Panc1 (cell line): ENCODE results near the gene RBM19. TPM values are rescaled to one million over a fixed set of nuclear protein-coding genes. Genes with fewer than 3 reads are reported as not detected.

Experiments used
- ATAC-seq: fragments of 200-7000 bp; cut with Tn5 transposase; 2 replicates; pipeline ENCODE4 v1.9.1; 2020; ENCODE audit warnings: mild to moderate bottlenecking, moderate library complexity
- BruUV-seq: library from RNA; stranded (reverse); fragments of 400-500 nt; replicated peaks from 2 replicates; lab custom pipeline; 2021; lab: Mats Ljungman, UMichigan
- CTCF ChIA-PET: fragments of 300-600 bp; sonication (Branson Sonifier 250); formaldehyde crosslinking; loops from one replicate; lab custom pipeline; 2022; ENCODE audit warnings: antibody characterized with exemption; lab: Charles Lee
- POLR2A ChIA-PET: fragments of 300-600 bp; sonication (Branson Sonifier 250); formaldehyde crosslinking; loops from one replicate; lab custom pipeline; 2022; ENCODE audit warnings: antibody characterized with exemption; lab: Charles Lee
- DNase-seq: peaks from one replicate; pipeline ENCODE4 v3.0.0-alpha.2; 2010; ENCODE audit warnings: low read depth, low spot score
- H3K27ac ChIP-seq: 2 replicates; pipeline ENCODE4 v1.5.1; 2011; ENCODE audit warnings: mild to moderate bottlenecking, low read length, inconsistent platforms
- H3K27me3 ChIP-seq: fragments of 200-500 bp; sonication (Bioruptor generic); 2 replicates; pipeline ENCODE4 v1.6.0; 2014; ENCODE audit warnings: low read length, inconsistent platforms; ENCODE audit not compliant: control insufficient read depth, insufficient read depth
- H3K36me3 ChIP-seq: fragments of 200-500 bp; sonication (Bioruptor generic); 2 replicates; pipeline ENCODE4 v1.5.1; 2014; ENCODE audit warnings: inconsistent platforms, mild to moderate bottlenecking, low read length, moderate library complexity; ENCODE audit not compliant: control insufficient read depth, insufficient read depth
- H3K4me1 ChIP-seq: 2 replicates; pipeline ENCODE4 v1.5.1; 2011; ENCODE audit warnings: inconsistent platforms, mild to moderate bottlenecking, low read length, moderate library complexity; ENCODE audit not compliant: control insufficient read depth, insufficient read depth
- H3K4me3 ChIP-seq, 2 experiments: 2 replicates each; pipeline ENCODE4 v1.5.1; 2011 to 2012; ENCODE audit warnings: low read depth in 2 of 2, low read length in 2 of 2, mild to moderate bottlenecking in 2 of 2, inconsistent platforms in 1 of 2, moderate library complexity in 1 of 2
- H3K9me3 ChIP-seq: fragments of 200-500 bp; sonication (Bioruptor generic); 2 replicates; pipeline ENCODE4 v1.5.1; 2014; ENCODE audit warnings: low read depth, mild to moderate bottlenecking, inconsistent platforms, low read length, moderate library complexity; ENCODE audit not compliant: control insufficient read depth, insufficient read depth
- POLR2AphosphoS5 ChIP-seq: IDR thresholded peaks from 2 replicates; pipeline ENCODE4 v1.6.1; 2012; ENCODE audit warnings: mild to moderate bottlenecking, low read depth, low read length, moderate library complexity
- REST ChIP-seq, 2 experiments: IDR thresholded peaks; 2 replicates each; pipeline ENCODE4 v1.6.1; 2011 to 2012; ENCODE audit warnings: low read depth in 2 of 2, control low read depth in 1 of 2, low read length in 1 of 2, mild to moderate bottlenecking in 1 of 2, moderate library complexity in 1 of 2; ENCODE audit not compliant: insufficient read depth in 1 of 2
- SIN3A ChIP-seq: IDR thresholded peaks from 2 replicates; pipeline ENCODE4 v1.6.1; 2012; ENCODE audit warnings: low read depth, mild to moderate bottlenecking, low read length, moderate library complexity, borderline replicate concordance; ENCODE audit not compliant: insufficient read depth
- TCF7L2 ChIP-seq: IDR thresholded peaks from 2 replicates; pipeline ENCODE4 v1.6.1; 2011; ENCODE audit warnings: mild to moderate bottlenecking, low read depth, low read length, inconsistent platforms
- in situ Hi-C: cut with HindIII; loops from 2 replicates; pipeline ENCODE4 v1.10.0; 2016; ENCODE audit warnings: low sequenced_read_pairs, low pct_unique_long_range_greater_than_20kb
- intact Hi-C: fragments of 100-400 bp; cut with micrococcal nuclease; formaldehyde crosslinking; loops from one replicate; pipeline ENCODE4 v1.10.0; 2022; ENCODE audit not compliant: unreplicated experiment
- total RNA-seq: library from RNA; stranded (reverse); gene quantifications from one replicate; pipeline ENCODE4 v1.2.1, GENCODE V29; 2021; ENCODE audit not compliant: unreplicated experiment
- TF ChIP-seq, protein P1 (sequence below): fragments of 450-650 bp; IDR thresholded peaks from 2 replicates; pipeline ENCODE4 v1.5.1; 2017; ENCODE audit warnings: mild to moderate bottlenecking

RBM19 gene
- total RNA-seq, 1 experiment from 2014 or later, result 44.8 TPM

- intact Hi-C loops, result no loop called here
- ATAC-seq, result no peak
- H3K27ac ChIP-seq, result no peak overlapping the region
- H3K27me3 ChIP-seq, result no peaks in the 10 kb centered on the region
- no peaks in the 10 kb centered on the region for H3K36me3 ChIP-seq
- TF ChIP-seq, protein P1, sequence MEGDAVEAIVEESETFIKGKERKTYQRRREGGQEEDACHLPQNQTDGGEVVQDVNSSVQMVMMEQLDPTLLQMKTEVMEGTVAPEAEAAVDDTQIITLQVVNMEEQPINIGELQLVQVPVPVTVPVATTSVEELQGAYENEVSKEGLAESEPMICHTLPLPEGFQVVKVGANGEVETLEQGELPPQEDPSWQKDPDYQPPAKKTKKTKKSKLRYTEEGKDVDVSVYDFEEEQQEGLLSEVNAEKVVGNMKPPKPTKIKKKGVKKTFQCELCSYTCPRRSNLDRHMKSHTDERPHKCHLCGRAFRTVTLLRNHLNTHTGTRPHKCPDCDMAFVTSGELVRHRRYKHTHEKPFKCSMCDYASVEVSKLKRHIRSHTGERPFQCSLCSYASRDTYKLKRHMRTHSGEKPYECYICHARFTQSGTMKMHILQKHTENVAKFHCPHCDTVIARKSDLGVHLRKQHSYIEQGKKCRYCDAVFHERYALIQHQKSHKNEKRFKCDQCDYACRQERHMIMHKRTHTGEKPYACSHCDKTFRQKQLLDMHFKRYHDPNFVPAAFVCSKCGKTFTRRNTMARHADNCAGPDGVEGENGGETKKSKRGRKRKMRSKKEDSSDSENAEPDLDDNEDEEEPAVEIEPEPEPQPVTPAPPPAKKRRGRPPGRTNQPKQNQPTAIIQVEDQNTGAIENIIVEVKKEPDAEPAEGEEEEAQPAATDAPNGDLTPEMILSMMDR, result no peak
- TF ChIP-seq TCF7L2, result no peak
- no peak for TF ChIP-seq SIN3A
- no peak for TF ChIP-seq POLR2AphosphoS5
- no peak for TF ChIP-seq REST (IDR thresholded peaks at IDR 0.05; ENCODE audit: insufficient read depth in 1 of 2, low read depth in 2 of 2, low read length in 1 of 2)
- CTCF ChIA-PET, result no interaction called here
- no peak overlapping the region for H3K4me3 ChIP-seq
- H3K9me3 ChIP-seq, result no peaks in the 10 kb centered on the region
- in situ Hi-C loops, result no loop called here
- DNase-seq, result no peak
- POLR2A ChIA-PET, result no interaction called here
- BruUV-seq, result no TSS peak
- no peaks in the 10 kb centered on the region for H3K4me1 ChIP-seq
Measured at GRCh38 chr12:113852695-113853490, 113.2 kb downstream of the RBM19 start.

GRCh38 chr12:113852264-113852663, 113.9 kb downstream of the RBM19 start:
- Histone ChIP-seq H3K4me3 (no peak overlapping the region), H3K9me3 (no peaks in the 10 kb centered on the region), H3K36me3 (no peaks in the 10 kb centered on the region), H3K4me1 (no peaks in the 10 kb centered on the region), H3K27ac (no peak overlapping the region), H3K27me3 (no peaks in the 10 kb centered on the region)
- ChIA-PET CTCF (no interaction called here), POLR2A (no interaction called here)
- DNase-seq (no peak), ATAC-seq (no peak)
- intact Hi-C loops, result no loop called here
- TF ChIP-seq, protein P1, result no peak
- no peak for TF ChIP-seq POLR2AphosphoS5
- no TSS peak for BruUV-seq
- in situ Hi-C loops, result no loop called here
